Body of pancreas (tissue), 4 donors: ENCODE data around the gene KDM4B. TPM values are rescaled to one million over a fixed set of nuclear protein-coding genes. Genes with fewer than 3 reads are reported as not detected.

ENCODE experiments used
- ATAC-seq: fragments of 150-250 bp; one replicate; pipeline ENCODE4 v1.9.1; 2016
- DNase-seq, 4 donors: peaks; one replicate each; pipeline ENCODE4 v3.0.0-alpha.2; 2019
- H3K27ac ChIP-seq, 4 donors: fragments of 200-600 bp; sonication (generic); 1 replicate in 3 of 4; 2 replicates in 1 of 4; pipeline versions ENCODE4 v1.5.1 to v1.6.1; 2016 to 2019; ENCODE audit warnings: mild to moderate bottlenecking in 1 of 4, mixed read lengths in 1 of 4, moderate library complexity in 1 of 4
- H3K27me3 ChIP-seq, 2 donors: fragments of 200-600 bp; sonication (generic); one replicate each; pipeline ENCODE4 v1.6.0; 2016; ENCODE audit warnings: mild to moderate bottlenecking in 1 of 2
- H3K36me3 ChIP-seq, 2 donors: fragments of 200-600 bp; sonication (generic); replicated peaks in 1 of 2; 2 replicates each; pipeline ENCODE4 v1.5.1; 2016; ENCODE audit warnings: low read depth in 2 of 2; ENCODE audit not compliant: insufficient read depth in 1 of 2
- H3K4me1 ChIP-seq: fragments of 200-600 bp; sonication (generic); one replicate; pipeline ENCODE4 v1.6.0; 2016
- H3K4me3 ChIP-seq, 2 donors: fragments of 200-600 bp; sonication (generic); 1 replicate in 1 of 2; 2 replicates in 1 of 2; pipeline ENCODE4 v1.5.1; 2016 to 2019
- H3K9me3 ChIP-seq, 3 donors: fragments of 200-600 bp; sonication (generic); 1 replicate in 2 of 3; 2 replicates in 1 of 3; pipeline ENCODE4 v1.5.1; 2016
- CTCF ChIP-seq, 7 experiments: fragments of 450-650 bp in 4 of 7; fragments of 200-600 bp in 3 of 7; sonication (generic) in 3 of 7; IDR thresholded peaks; one replicate each; pipeline ENCODE4 v1.5.1; 2016 to 2019; ENCODE audit warnings: antibody characterized with exemption in 7 of 7
- POLR2A ChIP-seq, 3 donors: fragments of 450-650 bp; IDR thresholded peaks; one replicate each; pipeline ENCODE4 v1.6.1; 2016; ENCODE audit warnings: antibody characterized with exemption in 3 of 3, mild to moderate bottlenecking in 2 of 3
- WGBS, 2 donors: methylation state at CpG; one replicate each; pipeline ENCODE4 v1.1.5; 2017; 5-methylcytosine and 5-hydroxymethylcytosine counted together
- intact Hi-C: fragments of 100-400 bp; cut with DNase I; formaldehyde crosslinking; loops from one replicate; pipeline ENCODE4 v1.15.1; 2023
- total RNA-seq, 2 donors: library from RNA; depleted of rRNA; stranded (reverse); fragments of >200 nt; gene quantifications; one replicate each; pipeline ENCODE4 v1.1.0, GENCODE V29; 2016

The KDM4B gene
- total RNA-seq, 2 donors from 2014 or later: 18.9 to 35.3 TPM

DNA sequence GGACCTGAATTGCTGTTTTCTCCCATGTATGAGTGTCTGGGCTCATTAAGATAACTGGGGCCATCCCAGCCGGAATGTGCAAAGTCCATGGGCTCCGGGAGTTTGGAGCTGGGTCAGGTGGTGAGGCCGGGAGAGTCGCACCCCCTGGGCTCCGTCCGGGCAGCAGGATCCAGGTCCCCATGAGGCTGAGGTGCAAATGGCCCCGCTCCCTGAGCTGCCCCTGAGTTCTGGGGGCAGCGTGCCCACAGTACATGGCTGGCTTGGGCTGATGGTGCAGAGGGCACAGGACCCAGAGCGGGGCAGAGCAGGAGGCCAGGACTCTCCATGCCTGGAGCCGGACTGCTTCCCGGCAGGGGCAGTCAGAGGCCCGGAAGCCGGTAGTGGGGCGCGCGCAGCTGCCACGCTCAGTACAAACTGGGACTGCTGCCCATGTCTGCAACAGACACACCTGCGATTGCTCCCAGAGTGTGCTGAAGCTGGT lies 136.0 kb downstream of the KDM4B start:
- Histone ChIP-seq H3K36me3 (no peaks in the 10 kb centered on the region), H3K4me3 (no peak overlapping the region), H3K4me1 (peaks cover 54% of the 10 kb centered on the region), H3K27ac (peak overlapping the region; percentile 82 to 95 (median 91)), H3K27me3 (no peaks in the 10 kb centered on the region), H3K9me3 (no peaks in the 10 kb centered on the region)
- intact Hi-C loops: no loop called here
- TF ChIP-seq POLR2A (IDR thresholded peaks at IDR 0.05) (peak; percentile 85 to 87 (median 85)), CTCF (IDR thresholded peaks at IDR 0.05) (no peak)
- WGBS, 2 donors: 20 to 45% methylated on average over 1 to 18 of the region's 18 CpGs
- DNase-seq (peak; percentile 95 to 98 (median 96)), ATAC-seq (peak; percentile 74)

- DNase-seq (no peak), ATAC-seq (no peak)
- Histone ChIP-seq H3K9me3 (no peaks in the 10 kb centered on the region), H3K4me1 (peaks cover 54% of the 10 kb centered on the region), H3K27ac (peak overlapping the region; percentile 82 to 95 (median 91)), H3K4me3 (no peak overlapping the region), H3K36me3 (no peaks in the 10 kb centered on the region), H3K27me3 (no peaks in the 10 kb centered on the region)
- TF ChIP-seq CTCF (IDR thresholded peaks at IDR 0.05): no peak
- no peak for TF ChIP-seq POLR2A (IDR thresholded peaks at IDR 0.05)
- WGBS, 2 donors: 94 to 98% methylated on average over 11 to 22 of the region's 23 CpGs
- intact Hi-C loops: no loop called here
Observed at GRCh38 chr19:5106191-5106726, 137.3 kb downstream of the KDM4B start.

DNA sequence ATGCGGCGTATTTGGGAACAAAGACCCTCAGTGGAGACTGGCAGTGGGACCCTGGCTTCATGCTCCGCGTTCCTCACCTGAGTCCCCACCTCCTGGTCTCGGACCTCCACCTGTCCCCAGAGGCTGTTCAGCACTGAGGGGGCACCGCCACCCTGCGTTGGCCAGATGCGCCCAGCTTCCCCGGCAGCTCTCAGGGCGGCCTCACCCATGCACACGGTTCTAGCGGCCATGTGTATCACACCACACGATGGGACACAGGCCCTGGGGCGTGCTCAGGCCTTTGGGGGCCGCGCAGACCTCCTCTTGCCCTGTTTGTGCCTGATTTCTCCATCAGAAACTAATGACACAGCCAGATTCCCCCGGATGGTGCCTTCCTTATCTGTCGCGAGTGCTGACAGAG lies 138.1 kb downstream of the KDM4B start:
- intact Hi-C loops: no loop called here

GRCh38 chr19:5107432-5108122 lies 138.7 kb downstream of the KDM4B start:
- ATAC-seq: no peak
- H3K4me1 ChIP-seq: peaks cover 54% of the 10 kb centered on the region
- H3K4me3 ChIP-seq: no peak overlapping the region
- H3K27ac ChIP-seq: peak overlapping the region in 1 of 4 donors; percentile 58
- no peaks in the 10 kb centered on the region for H3K27me3 ChIP-seq
- no peak for TF ChIP-seq CTCF (IDR thresholded peaks at IDR 0.05)
- H3K36me3 ChIP-seq: no peaks in the 10 kb centered on the region
- intact Hi-C loops: no loop called here
- DNase-seq: peak in 1 of 4 donors; percentile 68
- WGBS, 2 donors: 87 to 90% methylated on average over 2 to 21 of the region's 21 CpGs
- no peaks in the 10 kb centered on the region for H3K9me3 ChIP-seq

More for the DNA sequence above, 138.1 kb downstream of the KDM4B start:
- TF ChIP-seq POLR2A (IDR thresholded peaks at IDR 0.05): no peak
- no peak for TF ChIP-seq CTCF (IDR thresholded peaks at IDR 0.05)
- WGBS, 2 donors: 91% methylated on average over 18 of the region's 19 CpGs; no CpG with 5 or more reads in 1 of the 2 donors
- Histone ChIP-seq H3K27me3 (no peaks in the 10 kb centered on the region), H3K4me3 (no peak overlapping the region), H3K27ac (peak overlapping the region in 1 of 4 donors; percentile 58), H3K9me3 (no peaks in the 10 kb centered on the region), H3K36me3 (no peaks in the 10 kb centered on the region), H3K4me1 (peaks cover 54% of the 10 kb centered on the region)
- no peak for DNase-seq
- no peak for ATAC-seq
